ENCODE results near the gene IFNAR1.
A peak's percentile ranks its signal among the peaks of the same experiment; 100 is the strongest.

GRCh38 chr21:33324291-33325221 is at the start of gene IFNAR1:
- TF ChIP-seq CTCF (IDR thresholded peaks at IDR 0.05; ENCODE audit: low read length) (peak; percentile 5; the same call in 1 of the 2 replicates), EZH2 (optimal IDR thresholded peaks at IDR 0.05; ENCODE audit: low read depth, low read length) (no peak), EZH2phosphoT487 (IDR thresholded peaks at IDR 0.05; ENCODE audit: low read length) (no peak)
